Central memory CD8-positive, alpha-beta T cell (primary cell): ENCODE data around the gene ANP32A.

Source experiments
- ATAC-seq: fragments of 150-1000 bp; cut with Tn5 transposase; replicated peaks from 2 replicates; pipeline ENCODE4 v1.10.0; 2022; ENCODE audit warnings: mild to moderate bottlenecking, moderate FRiP score, moderate number of reproducible peaks; ENCODE audit not compliant: poor library complexity, severe bottlenecking; ENCODE audit errors: extremely low read depth
- DNase-seq, 2 donors: peaks; one replicate each; pipeline ENCODE4 v3.0.0; 2021; ENCODE audit warnings: low spot score in 2 of 2
- H3K27ac Mint-ChIP-seq: one replicate; pipeline ENCODE4 v1.8.0; 2022; ENCODE audit warnings: low read depth, mild to moderate bottlenecking, moderate library complexity, mixed read lengths
- H3K27me3 Mint-ChIP-seq: one replicate; pipeline ENCODE4 v1.8.0; 2022; ENCODE audit warnings: mixed read lengths
- H3K36me3 Mint-ChIP-seq: one replicate; pipeline ENCODE4 v1.8.0; 2022; ENCODE audit warnings: mild to moderate bottlenecking, moderate library complexity, mixed read lengths; ENCODE audit not compliant: insufficient read depth
- H3K4me1 Mint-ChIP-seq: one replicate; pipeline ENCODE4 v1.8.0; 2022; ENCODE audit warnings: mixed read lengths
- H3K4me3 Mint-ChIP-seq: one replicate; pipeline ENCODE4 v1.8.0; 2022; ENCODE audit warnings: mild to moderate bottlenecking, moderate library complexity, mixed read lengths
- H3K9me3 Mint-ChIP-seq: one replicate; pipeline ENCODE4 v1.8.0; 2022; ENCODE audit warnings: mixed read lengths

ANP32A gene

GRCh38 chr15:68734352-68734751, 86.3 kb downstream of the ANP32A start:
- Mint-ChIP-seq H3K27ac (no peak overlapping the region), H3K4me1 (peaks cover 5% of the 10 kb centered on the region), H3K4me3 (no peak overlapping the region), H3K9me3 (no peaks in the 10 kb centered on the region), H3K36me3 (no peaks in the 10 kb centered on the region), H3K27me3 (peaks cover 9% of the 10 kb centered on the region)
- DNase-seq, result no peak
- ATAC-seq, result no peak

- peaks cover 2% of the 10 kb centered on the region for H3K27me3 Mint-ChIP-seq
- ATAC-seq (no peak), DNase-seq (no peak)
- no peak overlapping the region for H3K27ac Mint-ChIP-seq
- peaks cover 5% of the 10 kb centered on the region for H3K4me1 Mint-ChIP-seq
- no peak overlapping the region for H3K4me3 Mint-ChIP-seq
- no peaks in the 10 kb centered on the region for H3K36me3 Mint-ChIP-seq
- H3K9me3 Mint-ChIP-seq, result no peaks in the 10 kb centered on the region
These were observed 87.0 kb downstream of the ANP32A start for GRCh38 chr15:68733666-68734065.

GRCh38 chr15:68732451-68732850, 88.2 kb downstream of the ANP32A start:
- peaks cover 5% of the 10 kb centered on the region for H3K4me1 Mint-ChIP-seq
- DNase-seq (no peak), ATAC-seq (no peak)
- no peaks in the 10 kb centered on the region for H3K27me3 Mint-ChIP-seq
- no peak overlapping the region for H3K4me3 Mint-ChIP-seq
- no peaks in the 10 kb centered on the region for H3K36me3 Mint-ChIP-seq
- H3K27ac Mint-ChIP-seq, result no peak overlapping the region
- no peaks in the 10 kb centered on the region for H3K9me3 Mint-ChIP-seq

- Mint-ChIP-seq H3K27ac (no peak overlapping the region), H3K36me3 (no peaks in the 10 kb centered on the region), H3K4me3 (no peak overlapping the region), H3K4me1 (peaks cover 5% of the 10 kb centered on the region), H3K9me3 (no peaks in the 10 kb centered on the region), H3K27me3 (no peaks in the 10 kb centered on the region)
- ATAC-seq, result no peak
- no peak for DNase-seq
These were observed 89.5 kb downstream of the ANP32A start for GRCh38 chr15:68730976-68731897.

GRCh38 chr15:68730471-68730919, 90.2 kb downstream of the ANP32A start:
- DNase-seq (no peak), ATAC-seq (no peak)
- H3K9me3 Mint-ChIP-seq, result no peaks in the 10 kb centered on the region
- H3K4me3 Mint-ChIP-seq, result no peak overlapping the region
- no peak overlapping the region for H3K27ac Mint-ChIP-seq
- H3K27me3 Mint-ChIP-seq, result no peaks in the 10 kb centered on the region
- H3K36me3 Mint-ChIP-seq, result no peaks in the 10 kb centered on the region
- H3K4me1 Mint-ChIP-seq, result peaks cover 5% of the 10 kb centered on the region

GRCh38 chr15:68729789-68730411, 90.8 kb downstream of the ANP32A start:
- no peak for ATAC-seq
- Mint-ChIP-seq H3K4me3 (no peak overlapping the region), H3K9me3 (no peaks in the 10 kb centered on the region), H3K27ac (no peak overlapping the region), H3K4me1 (peaks cover 5% of the 10 kb centered on the region), H3K36me3 (no peaks in the 10 kb centered on the region), H3K27me3 (no peaks in the 10 kb centered on the region)
- DNase-seq, result no peak
